Transverse colon (tissue), 4 donors: ENCODE results near the gene IST1.

Experiments used
- CTCF ChIP-seq, 5 experiments: fragments of 200-600 bp in 3 of 5; fragments of 450-650 bp in 2 of 5; sonication (generic) in 3 of 5; IDR thresholded peaks; 1 replicate in 2 of 5; 2 replicates in 3 of 5; pipeline ENCODE4 v1.5.1; 2016 to 2017; ENCODE audit warnings: antibody characterized with exemption in 5 of 5, inconsistent platforms in 3 of 5, mild to moderate bottlenecking in 2 of 5, moderate library complexity in 1 of 5
- EP300 ChIP-seq: sonication (generic); formaldehyde crosslinking; IDR thresholded peaks from one replicate; pipeline ENCODE4 v1.6.1; 2017; ENCODE audit warnings: antibody characterized with exemption, low read depth
- POLR2A ChIP-seq: fragments of 450-650 bp; IDR thresholded peaks from one replicate; pipeline ENCODE4 v1.6.1; 2016; ENCODE audit warnings: antibody characterized with exemption, mild to moderate bottlenecking, moderate library complexity
- POLR2AphosphoS5 ChIP-seq, 3 donors: sonication (generic); formaldehyde crosslinking; IDR thresholded peaks; one replicate each; pipeline ENCODE4 v1.6.1; 2016; ENCODE audit warnings: antibody characterized with exemption in 3 of 3

DNA sequence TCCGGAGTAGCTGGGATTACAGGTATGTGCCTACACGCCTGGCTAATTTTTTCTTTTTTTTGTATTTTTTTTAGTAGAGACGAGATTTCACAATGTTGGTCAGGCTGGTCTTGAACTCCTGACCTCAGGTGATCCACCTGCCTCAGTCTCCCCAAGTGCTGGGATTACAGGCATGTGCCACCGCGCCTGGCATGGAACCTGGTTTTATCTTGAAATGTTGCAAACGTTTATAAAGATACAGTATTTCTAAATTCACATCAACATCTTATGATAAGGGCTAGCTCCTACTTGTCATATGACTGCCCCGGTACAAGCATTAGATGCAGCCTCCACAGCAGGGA is 1.5 kb upstream of the IST1 start:
- TF ChIP-seq CTCF (IDR thresholded peaks at IDR 0.05) (no peak), POLR2A (no peak), EP300 (no peak), POLR2AphosphoS5 (IDR thresholded peaks at IDR 0.05) (no peak)
